CD4-positive, alpha-beta T cell treated with Interferon alpha-2 for 1 hour (primary cell): ENCODE measurements around the gene SLC34A1.

ENCODE experiments used
- DNase-seq, 2 donors: peaks; one replicate each; pipeline ENCODE4 v3.0.0-alpha.2; 2020 to 2022

The SLC34A1 gene

GRCh38 chr5:177447066-177447610 is 62.9 kb downstream of the SLC34A1 start:
- DNase-seq = peak; percentile 78 to 87

GRCh38 chr5:177447611-177448243 is 63.5 kb downstream of the SLC34A1 start:
- DNase-seq = peak in 1 of 2 donors; percentile 31
